Ramos (cell line): Measurements from ENCODE around the gene SCN10A.

ENCODE experiments used
- in situ Hi-C: fragments of 300-500 bp; cut with MboI; formaldehyde crosslinking; loops from one replicate; pipeline ENCODE4 v1.14.3; 2022; ENCODE audit warnings: low sequenced_read_pairs; ENCODE audit not compliant: unreplicated experiment

Gene SCN10A

GRCh38 chr3:38816026-38816425 lies at the start of gene SCN10A:
TSS of gene SCN10A (minus strand) at chr3:38816217. CDS start at chr3:38794010, 22,207 bp downstream.
- in situ Hi-C loops: no loop called here

- in situ Hi-C loops: no loop called here
Observed at GRCh38 chr3:38853011-38853410, 37.0 kb upstream of the SCN10A start.

GRCh38 chr3:38843898-38844297 lies 27.9 kb upstream of the SCN10A start:
- in situ Hi-C loops: no loop called here

- in situ Hi-C loops: no loop called here
Observed at GRCh38 chr3:38842266-38842965, 26.4 kb upstream of the SCN10A start.

- in situ Hi-C loops: no loop called here
Observed at GRCh38 chr3:38840987-38841386, 25.0 kb upstream of the SCN10A start.

GRCh38 chr3:38837358-38837757 lies 21.3 kb upstream of the SCN10A start:
- in situ Hi-C loops: no loop called here

- in situ Hi-C loops: no loop called here
Observed at GRCh38 chr3:38836561-38836960, 20.5 kb upstream of the SCN10A start.

GRCh38 chr3:38835939-38836338 lies 19.9 kb upstream of the SCN10A start:
- in situ Hi-C loops: no loop called here

- in situ Hi-C loops: no loop called here
Observed at GRCh38 chr3:38834717-38835116, 18.7 kb upstream of the SCN10A start.

GRCh38 chr3:38834110-38834509 lies 18.1 kb upstream of the SCN10A start:
- in situ Hi-C loops: no loop called here

GRCh38 chr3:38829404-38829803 lies 13.4 kb upstream of the SCN10A start:
- in situ Hi-C loops: no loop called here

GRCh38 chr3:38828681-38829080 lies 12.7 kb upstream of the SCN10A start:
- in situ Hi-C loops: no loop called here

GRCh38 chr3:38827791-38828190 lies 11.8 kb upstream of the SCN10A start:
- in situ Hi-C loops: no loop called here

- in situ Hi-C loops: no loop called here
Observed at GRCh38 chr3:38826001-38826400, 10.0 kb upstream of the SCN10A start.

GRCh38 chr3:38824349-38824748 lies 8.3 kb upstream of the SCN10A start:
- in situ Hi-C loops: no loop called here

- in situ Hi-C loops: no loop called here
Observed at GRCh38 chr3:38823722-38824121, 7.7 kb upstream of the SCN10A start.

- in situ Hi-C loops: no loop called here
Observed at GRCh38 chr3:38823186-38823585, 7.2 kb upstream of the SCN10A start.

GRCh38 chr3:38811822-38812221 lies 4.2 kb downstream of the SCN10A start:
- in situ Hi-C loops: no loop called here

GRCh38 chr3:38805765-38806386 lies 10.1 kb downstream of the SCN10A start:
- in situ Hi-C loops: no loop called here

GRCh38 chr3:38805004-38805403 lies 11.0 kb downstream of the SCN10A start:
- in situ Hi-C loops: no loop called here

- in situ Hi-C loops: no loop called here
Observed at GRCh38 chr3:38800511-38800910, 15.5 kb downstream of the SCN10A start.

GRCh38 chr3:38793721-38794120 lies 22.3 kb downstream of the SCN10A start:
- in situ Hi-C loops: no loop called here
